NCI-H2081 (cell line): Measurements from ENCODE around the gene SPANXN2.
A peak's percentile ranks its signal among the peaks of the same experiment; 100 is the strongest.
"Not testable (repeated sequence)": the region's sequence is repeated elsewhere in the genome, so short reads cannot be mapped to it uniquely, and the experiment has no call there.

ENCODE experiments used
- DNase-seq, 2 experiments: peaks; one replicate each; lab custom pipeline; 2025; lab: John Stamatoyannopoulos, UW

Gene SPANXN2

GRCh38 chrX:143720652-143721051 lies at the start of gene SPANXN2:
Gene SPANXN2 (minus strand): TSS chrX:143720752. CDS start chrX:143720668, 84 bp downstream.
- not testable (repeated sequence) for DNase-seq

GRCh38 chrX:143768976-143769375 lies 48.4 kb upstream of the SPANXN2 start:
- DNase-seq: no peak

GRCh38 chrX:143767789-143768188 lies 47.2 kb upstream of the SPANXN2 start:
- not testable (repeated sequence) for DNase-seq

GRCh38 chrX:143757887-143758286 lies 37.3 kb upstream of the SPANXN2 start:
- DNase-seq: no peak

- no peak for DNase-seq
Measured at GRCh38 chrX:143757375-143757774, 36.8 kb upstream of the SPANXN2 start.

- DNase-seq: no peak
Measured at GRCh38 chrX:143754183-143754582, 33.6 kb upstream of the SPANXN2 start.

- no peak for DNase-seq
Measured at GRCh38 chrX:143733866-143734265, 13.3 kb upstream of the SPANXN2 start.

GRCh38 chrX:143726296-143726695 lies 5.7 kb upstream of the SPANXN2 start:
- DNase-seq: no peak

- no peak for DNase-seq
Measured at GRCh38 chrX:143701460-143701859, 19.1 kb downstream of the SPANXN2 start.

- no peak for DNase-seq
Measured at GRCh38 chrX:143694885-143695284, 25.7 kb downstream of the SPANXN2 start.

GRCh38 chrX:143683486-143683885 lies 37.1 kb downstream of the SPANXN2 start:
- DNase-seq: no peak

- DNase-seq: no peak
Measured at GRCh38 chrX:143674926-143675325, 45.6 kb downstream of the SPANXN2 start.

GRCh38 chrX:143669395-143669794 lies 51.2 kb downstream of the SPANXN2 start:
- DNase-seq: peak in 1 of 2 experiments; percentile 36

GRCh38 chrX:143664302-143664701 lies 56.2 kb downstream of the SPANXN2 start:
- peak; percentile 6 to 43 for DNase-seq

GRCh38 chrX:143663755-143664154 lies 56.8 kb downstream of the SPANXN2 start:
- no peak for DNase-seq
